H1 (cell line): ENCODE measurements around the gene WDFY3. TPM values are rescaled to one million over a fixed set of nuclear protein-coding genes. Genes with fewer than 3 reads are reported as not detected.

Experiments used
- CTCF ChIA-PET: fragments of 300-600 bp; sonication (Branson Sonifier 250); formaldehyde crosslinking; loops from one replicate; lab custom pipeline; 2021; ENCODE audit not compliant: partially characterized antibody; lab: Charles Lee
- POLR2A ChIA-PET: fragments of 300-600 bp; sonication (Branson Sonifier 250); formaldehyde crosslinking; loops from one replicate; lab custom pipeline; 2021; ENCODE audit warnings: inconsistent platforms; ENCODE audit not compliant: partially characterized antibody; lab: Charles Lee
- DNase-seq, 2 experiments: peaks; one replicate each; pipeline versions ENCODE4 v3.0.0 to v3.0.0-alpha.2; 2010 to 2022; ENCODE audit warnings: low spot score in 2 of 2, low read depth in 1 of 2, mixed read lengths in 1 of 2
- FAIRE-seq: peaks from 2 replicates; lab custom pipeline; 2011; peaks lifted over from hg19 to GRCh38; lab: Jason Lieb, UNC
- H2AFZ ChIP-seq: 2 replicates; pipeline ENCODE4 v1.8.1; 2012; ENCODE audit warnings: low read length, inconsistent platforms
- H2AK5ac ChIP-seq: 2 replicates; pipeline ENCODE4 v1.6.1; 2013; ENCODE audit warnings: low read depth, low read length
- H2BK120ac ChIP-seq: replicated peaks from 2 replicates; pipeline ENCODE3; 2013; ENCODE audit warnings: low read depth, low read length, inconsistent platforms
- H2BK12ac ChIP-seq: 2 replicates; pipeline ENCODE4 v1.6.1; 2013; ENCODE audit warnings: low read depth, low read length
- H2BK15ac ChIP-seq: 2 replicates; pipeline ENCODE4 v1.6.1; 2013; ENCODE audit warnings: low read length
- H2BK20ac ChIP-seq: 2 replicates; pipeline ENCODE4 v1.6.1; 2013; ENCODE audit warnings: low read length
- H2BK5ac ChIP-seq: 2 replicates; pipeline ENCODE4 v1.6.1; 2013; ENCODE audit warnings: low read depth, low read length
- H3K14ac ChIP-seq: 2 replicates; pipeline ENCODE4 v1.6.1; 2013; ENCODE audit warnings: inconsistent platforms; ENCODE audit not compliant: insufficient read length
- H3K18ac ChIP-seq: 2 replicates; pipeline ENCODE4 v1.6.1; 2013; ENCODE audit warnings: low read length; ENCODE audit errors: extremely low read depth
- H3K23ac ChIP-seq: 2 replicates; pipeline ENCODE4 v1.6.1; 2013; ENCODE audit warnings: inconsistent platforms; ENCODE audit not compliant: insufficient read length
- H3K23me2 ChIP-seq: 2 replicates; pipeline ENCODE4 v1.6.1; 2013; ENCODE audit warnings: low read depth, low read length
- H3K27ac ChIP-seq: 2 replicates; pipeline ENCODE4 v1.6.1; 2011; ENCODE audit warnings: low read depth, low read length, inconsistent platforms
- H3K27me3 ChIP-seq, 4 experiments: replicated peaks in 1 of 4; 1 replicate in 1 of 4; 2 replicates in 3 of 4; pipeline versions ENCODE4 v1.6.1 to v1.8.1; 2011 to 2013; ENCODE audit warnings: low read length in 3 of 4, mild to moderate bottlenecking in 3 of 4, inconsistent platforms in 2 of 4, mixed read lengths in 2 of 4, moderate library complexity in 1 of 4; ENCODE audit not compliant: control insufficient read depth in 3 of 4, insufficient read depth in 3 of 4; ENCODE audit errors: extremely low read depth in 1 of 4
- H3K36me3 ChIP-seq, 4 experiments: 2 replicates each; pipeline versions ENCODE4 v1.6.1 to v1.8.1; 2011 to 2013; ENCODE audit warnings: mild to moderate bottlenecking in 4 of 4, low read length in 3 of 4, moderate library complexity in 2 of 4, control low read depth in 1 of 4, inconsistent platforms in 1 of 4; ENCODE audit not compliant: insufficient read depth in 4 of 4, control insufficient read depth in 2 of 4
- H3K4ac ChIP-seq: replicated peaks from 2 replicates; pipeline ENCODE3; 2013; ENCODE audit warnings: low read length, low read depth, mixed read lengths, inconsistent platforms; ENCODE audit not compliant: insufficient read length
- H3K4me1 ChIP-seq, 4 experiments: replicated peaks in 1 of 4; 1 replicate in 1 of 4; 2 replicates in 3 of 4; pipeline versions ENCODE4 v1.6.1 to v1.8.1; 2011 to 2013; ENCODE audit warnings: low read length in 3 of 4, inconsistent platforms in 2 of 4, mixed read lengths in 1 of 4; ENCODE audit not compliant: insufficient read depth in 4 of 4, control insufficient read depth in 3 of 4
- H3K4me2 ChIP-seq, 2 experiments: 2 replicates each; pipeline versions ENCODE4 v1.6.1 to v1.8.1; 2011 to 2013; ENCODE audit warnings: low read depth in 2 of 2, low read length in 2 of 2, control low read depth in 1 of 2, inconsistent platforms in 1 of 2, mild to moderate bottlenecking in 1 of 2; ENCODE audit not compliant: insufficient read depth in 1 of 2
- H3K4me3 ChIP-seq, 4 experiments: fragments of 200-600, 300-600 bp in 1 of 4; sonication (generic), shearing (Covaris generic), sonication (Bioruptor Twin) in 1 of 4; 2 replicates each; pipeline versions ENCODE4 v1.5.1 to v1.8.1; 2011 to 2016; ENCODE audit warnings: low read length in 4 of 4, low read depth in 3 of 4, control low read depth in 2 of 4, inconsistent platforms in 2 of 4, mild to moderate bottlenecking in 2 of 4, mixed read lengths in 1 of 4, moderate library complexity in 1 of 4; ENCODE audit not compliant: insufficient read depth in 2 of 4; ENCODE audit errors: extremely low read depth in 1 of 4
- H3K56ac ChIP-seq: replicated peaks from 2 replicates; pipeline ENCODE3; 2013; ENCODE audit warnings: low read depth, mild to moderate bottlenecking, mixed read lengths, low read length, inconsistent platforms; ENCODE audit not compliant: insufficient read length
- H3K79me1 ChIP-seq: 2 replicates; pipeline ENCODE4 v1.6.1; 2013; ENCODE audit warnings: low read depth, low read length, control low read depth
- H3K79me2 ChIP-seq, 2 experiments: 2 replicates each; pipeline versions ENCODE4 v1.6.1 to v1.8.1; 2012 to 2013; ENCODE audit warnings: low read length in 2 of 2, mild to moderate bottlenecking in 2 of 2, inconsistent platforms in 1 of 2; ENCODE audit not compliant: insufficient read depth in 2 of 2, control insufficient read depth in 1 of 2
- H3K9ac ChIP-seq, 4 experiments: replicated peaks in 1 of 4; 1 replicate in 1 of 4; 2 replicates in 3 of 4; pipeline versions ENCODE4 v1.6.1 to v1.8.1; 2011 to 2013; ENCODE audit warnings: low read depth in 3 of 4, low read length in 3 of 4, control low read depth in 2 of 4, mild to moderate bottlenecking in 2 of 4, moderate library complexity in 2 of 4, inconsistent platforms in 1 of 4; ENCODE audit errors: extremely low read depth in 1 of 4
- H3K9me3 ChIP-seq, 2 experiments: 2 replicates each; pipeline versions ENCODE4 v1.6.1 to v1.8.1; 2012 to 2013; ENCODE audit warnings: mild to moderate bottlenecking in 2 of 2, moderate library complexity in 2 of 2, control low read depth in 1 of 2, inconsistent platforms in 1 of 2, low read depth in 1 of 2, low read length in 1 of 2, mixed read lengths in 1 of 2; ENCODE audit not compliant: insufficient read depth in 2 of 2
- H4K20me1 ChIP-seq, 2 experiments: replicated peaks in 1 of 2; 2 replicates each; pipeline versions ENCODE3 to v1.8.1; 2011 to 2013; ENCODE audit warnings: inconsistent platforms in 2 of 2, low read length in 2 of 2, mild to moderate bottlenecking in 1 of 2; ENCODE audit not compliant: insufficient read depth in 2 of 2, control insufficient read depth in 1 of 2
- H4K5ac ChIP-seq: 2 replicates; pipeline ENCODE4 v1.6.1; 2013; ENCODE audit warnings: low read length, low read depth, mixed read lengths, inconsistent platforms; ENCODE audit not compliant: insufficient read length
- H4K8ac ChIP-seq: 2 replicates; pipeline ENCODE4 v1.8.0; 2013; ENCODE audit warnings: mild to moderate bottlenecking, moderate library complexity, low read length, inconsistent platforms; ENCODE audit not compliant: insufficient read depth; ENCODE audit errors: extremely low read depth
- H4K91ac ChIP-seq: replicated peaks from 2 replicates; pipeline ENCODE3; 2013; ENCODE audit warnings: low read length, mixed read lengths, inconsistent platforms; ENCODE audit not compliant: insufficient read length
- CEBPB ChIP-seq: IDR thresholded peaks from 2 replicates; pipeline ENCODE4 v1.6.1; 2012; ENCODE audit warnings: low read depth, low read length
- CREB1 ChIP-seq: IDR thresholded peaks from 2 replicates; pipeline ENCODE4 v1.6.1; 2012; ENCODE audit warnings: inconsistent platforms
- JUN ChIP-seq: IDR thresholded peaks from 2 replicates; pipeline ENCODE4 v1.6.1; 2011; ENCODE audit warnings: low read depth, mild to moderate bottlenecking, improper control_type of control experiment, low read length
- KDM1A ChIP-seq: fragments of 200-600, 300-600 bp; sonication (generic); IDR thresholded peaks from 2 replicates; pipeline ENCODE4 v1.7.1; 2016; ENCODE audit warnings: mild to moderate bottlenecking, low read length, borderline replicate concordance
- NRF1 ChIP-seq: IDR thresholded peaks from 2 replicates; pipeline ENCODE4 v1.6.1; 2011; ENCODE audit warnings: mild to moderate bottlenecking, low read depth, low read length, improper control_type of control experiment
- POLR2AphosphoS5 ChIP-seq: IDR thresholded peaks from 2 replicates; pipeline ENCODE4 v1.6.1; 2011; ENCODE audit warnings: low read depth, low read length
- POU5F1 ChIP-seq: IDR thresholded peaks from 2 replicates; pipeline ENCODE4 v1.6.1; 2011; ENCODE audit warnings: low read depth, mild to moderate bottlenecking, low read length, moderate library complexity
- RNF2 ChIP-seq: fragments of 200-900, 300-1000 bp; sonication (generic); IDR thresholded peaks from 2 replicates; pipeline ENCODE4 v1.7.1; 2016; ENCODE audit warnings: borderline replicate concordance, low read depth, mild to moderate bottlenecking, antibody characterized with exemption, low read length; ENCODE audit not compliant: poor library complexity, severe bottlenecking; ENCODE audit errors: missing control alignments
- RXRA ChIP-seq: IDR thresholded peaks from 2 replicates; pipeline ENCODE4 v1.6.1; 2011; ENCODE audit warnings: low read depth, mild to moderate bottlenecking, low read length, moderate library complexity; ENCODE audit not compliant: insufficient read depth
- SP4 ChIP-seq: IDR thresholded peaks from 2 replicates; pipeline ENCODE4 v1.6.1; 2012; ENCODE audit warnings: low read length, inconsistent platforms
- TCF12 ChIP-seq: IDR thresholded peaks from 2 replicates; pipeline ENCODE4 v1.6.1; 2011; ENCODE audit warnings: low read depth, mild to moderate bottlenecking, low read length
- USF2 ChIP-seq: IDR thresholded peaks from 2 replicates; pipeline ENCODE4 v1.6.1; 2011; ENCODE audit warnings: low read length, improper control_type of control experiment
- YY1 ChIP-seq: IDR thresholded peaks from 2 replicates; pipeline ENCODE4 v1.6.1; 2011; ENCODE audit warnings: low read depth, mild to moderate bottlenecking, low read length
- WGBS, 2 experiments: shearing (Covaris generic) in 1 of 2; methylation state at CpG; one replicate each; pipeline versions ENCODE4 v1.1.6 to v1.1.7; 2013 to 2015; ENCODE audit warnings: low lambda C conversion rate in 2 of 2, mixed read lengths in 2 of 2, inconsistent platforms in 1 of 2, low coverage in 1 of 2, missing lambda C conversion rate in 1 of 2; ENCODE audit not compliant: insufficient replicate concordance in 2 of 2, insufficient coverage in 1 of 2, insufficient read length in 1 of 2; ENCODE audit errors: extremely low coverage in 1 of 2, missing lambda C conversion rate in 1 of 2; 5-methylcytosine and 5-hydroxymethylcytosine counted together
- polyA plus RNA-seq, 7 experiments: library from polyadenylated mRNA; depleted of rRNA in 3 of 7; stranded (reverse) in 5 of 7; unstranded in 2 of 7; fragments of >200 nt in 5 of 7; fragments of 200-250 nt in 2 of 7; gene quantifications; 1 replicate in 5 of 7; 2 replicates in 1 of 7; 4 replicates in 1 of 7; pipeline versions ENCODE4 v1.2.1 to v1.2.3, GENCODE V29; 2011 to 2013; ENCODE audit warnings: missing spikeins in 2 of 7, mixed read lengths in 2 of 7
- total RNA-seq: library from RNA; stranded (reverse); fragmentation: NEBNext Ultra II Directional; extraction: Animal tissue kit (Norgen Biotek cat#: 25700); gene quantifications from 2 replicates; pipeline ENCODE4 v1.2.1, GENCODE V29; 2021

The WDFY3 gene
- total and polyA plus RNA-seq, 2 of the 8 experiments (the other 6 are each of a cell fraction or from before 2014, with no cell fraction given) = 25.6 to 62.4 TPM

- Histone ChIP-seq H2BK5ac (no peak overlapping the region), H3K4me3 (no peak overlapping the region), H2BK12ac (no peak overlapping the region), H3K23ac (no peak overlapping the region), H3K9me3 (no peaks in the 10 kb centered on the region), H3K27me3 (no peaks in the 10 kb centered on the region), H2BK20ac (no peak overlapping the region), H3K18ac (no peak overlapping the region), H3K4me2 (no peak overlapping the region), H4K8ac (no peak overlapping the region), H3K36me3 (peaks cover 0 to 47% (median 18%) of the 10 kb centered on the region in 4 experiments; a peak in 6 of 8 replicates), H2BK15ac (no peak overlapping the region), H2AK5ac (no peak overlapping the region), H4K20me1 (no peaks in the 10 kb centered on the region), H4K91ac (no peak overlapping the region), H2BK120ac (no peak overlapping the region), H3K4me1 (no peaks in the 10 kb centered on the region), H3K4ac (no peak overlapping the region), H4K5ac (no peak overlapping the region), H2AFZ (no peak overlapping the region), H3K79me1 (no peaks in the 10 kb centered on the region), H3K14ac (no peak overlapping the region), H3K56ac (no peak overlapping the region), H3K23me2 (no peaks in the 10 kb centered on the region), H3K79me2 (no peaks in the 10 kb centered on the region), H3K27ac (no peak overlapping the region), H3K9ac (no peak overlapping the region)
- FAIRE-seq = no peak
- WGBS, 2 experiments = 100% methylated on average over 3 of the region's 3 CpGs; no CpG with 5 or more reads in 1 of the 2 experiments
- no peak for TF ChIP-seq RNF2
- TF ChIP-seq POU5F1 = no peak
- no peak for TF ChIP-seq SP4
- TF ChIP-seq YY1 = no peak
- TF ChIP-seq CREB1 = no peak
- TF ChIP-seq CEBPB = no peak
- no peak for TF ChIP-seq TCF12
- no peak for TF ChIP-seq NRF1
- TF ChIP-seq POLR2AphosphoS5 = no peak
- no peak for TF ChIP-seq JUN
- TF ChIP-seq RXRA = no peak
- TF ChIP-seq KDM1A = no peak
- TF ChIP-seq USF2 = no peak
- no peak for DNase-seq
- POLR2A ChIA-PET = interaction anchor here (1.0 kb wide), 1 partner anchor 11 kb away, joined by 3 read pairs; no protein-coding TSS in a partner anchor
- CTCF ChIA-PET = no interaction called here
Observed at GRCh38 chr4:84780719-84781118, 185.8 kb downstream of the WDFY3 start.
